MCF 10A (cell line): Measurements from ENCODE around the gene PSME3IP1. TPM values are rescaled to one million over a fixed set of nuclear protein-coding genes. Genes with fewer than 3 reads are reported as not detected.
"Not testable (repeated sequence)": the region's sequence is repeated elsewhere in the genome, so short reads cannot be mapped to it uniquely, and the experiment has no call there.

ENCODE experiments used
- BruUV-seq: library from RNA; stranded (reverse); fragments of 400-500 nt; replicated peaks from 2 replicates; lab custom pipeline; 2021; lab: Mats Ljungman, UMichigan
- CTCF ChIA-PET: fragments of 300-600 bp; sonication (Branson Sonifier 250); formaldehyde crosslinking; extraction: SDS; loops from one replicate; lab custom pipeline; 2021; ENCODE audit warnings: antibody characterized with exemption, inconsistent platforms; lab: Yijun Ruan, JAX
- POLR2A ChIA-PET: fragments of 300-600, 350-650 bp; sonication (Branson Sonifier 250); formaldehyde crosslinking; extraction: SDS; loops from one replicate; lab custom pipeline; 2020; ENCODE audit warnings: antibody characterized with exemption, inconsistent platforms; lab: Yijun Ruan, JAX
- DNase-seq: peaks from one replicate; pipeline ENCODE4 v3.0.0-alpha.2; 2018; ENCODE audit not compliant: unreplicated experiment
- H3K27ac Mint-ChIP-seq: one replicate; pipeline ENCODE4 v1.8.0; 2022; ENCODE audit warnings: mild to moderate bottlenecking, low read depth, mixed read lengths; ENCODE audit not compliant: unreplicated experiment
- H3K27me3 Mint-ChIP-seq: one replicate; pipeline ENCODE4 v1.8.0; 2022; ENCODE audit warnings: mixed read lengths; ENCODE audit not compliant: insufficient read depth, unreplicated experiment
- H3K36me3 Mint-ChIP-seq: one replicate; pipeline ENCODE4 v1.8.0; 2022; ENCODE audit warnings: mild to moderate bottlenecking, moderate library complexity, mixed read lengths; ENCODE audit not compliant: insufficient read depth, unreplicated experiment
- H3K4me1 Mint-ChIP-seq: one replicate; pipeline ENCODE4 v1.8.0; 2022; ENCODE audit warnings: mixed read lengths; ENCODE audit not compliant: insufficient read depth, unreplicated experiment
- H3K4me3 Mint-ChIP-seq: one replicate; pipeline ENCODE4 v1.8.0; 2022; ENCODE audit warnings: mild to moderate bottlenecking, moderate library complexity, mixed read lengths; ENCODE audit not compliant: unreplicated experiment
- H3K9me3 Mint-ChIP-seq: one replicate; pipeline ENCODE4 v1.8.0; 2022; ENCODE audit warnings: mixed read lengths; ENCODE audit not compliant: unreplicated experiment
- intact Hi-C: fragments of 100-400 bp; cut with micrococcal nuclease; formaldehyde crosslinking; loops from 2 replicates; pipeline ENCODE4 v1.14.1; 2022
- total RNA-seq: library from RNA; stranded (reverse); gene quantifications from 2 replicates; pipeline ENCODE4 v1.2.3, GENCODE V29; 2022
- TF ChIP-seq, protein P1 (sequence below): fragments of 200-600 bp; IDR thresholded peaks from one replicate; pipeline ENCODE4 v1.8.0; 2022; ENCODE audit warnings: antibody characterized with exemption, mild to moderate bottlenecking; ENCODE audit not compliant: unreplicated experiment

PSME3IP1 gene
- total RNA-seq, 1 experiment from 2014 or later, result 107 TPM

DNA sequence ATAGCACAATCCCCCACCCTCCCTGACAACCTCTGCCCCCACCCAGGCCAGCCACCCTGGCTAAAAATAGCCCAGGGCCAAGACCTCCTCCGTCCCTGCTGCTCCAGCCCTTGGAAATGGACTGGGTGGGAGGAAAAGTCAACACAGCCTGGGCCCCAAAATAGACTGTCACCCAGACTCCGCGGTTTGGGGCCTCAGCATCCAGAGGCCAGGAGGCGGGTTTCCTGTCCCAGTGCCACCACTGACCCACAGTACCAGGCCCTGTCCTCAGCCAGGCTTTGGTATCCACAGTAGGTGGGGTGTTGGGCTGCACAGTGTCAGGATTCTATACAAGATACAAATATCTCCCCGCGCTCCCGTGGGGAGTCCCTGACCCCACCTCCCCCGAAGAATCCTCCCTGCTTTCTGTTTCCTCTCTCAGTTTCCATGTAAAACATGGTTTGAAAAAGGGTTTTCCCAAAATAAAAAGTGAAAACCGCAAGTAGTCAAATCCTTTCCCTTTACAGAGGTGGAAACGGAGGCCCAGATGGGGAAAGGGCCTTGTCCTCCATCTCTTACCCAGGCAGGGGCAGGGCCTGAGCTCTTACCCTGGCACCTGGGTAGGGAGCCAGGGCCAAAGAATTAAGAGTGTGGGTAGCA, 73.3 kb downstream of the PSME3IP1 start:
- peaks cover 5% of the 10 kb centered on the region for H3K36me3 Mint-ChIP-seq
- POLR2A ChIA-PET, result no interaction called here
- H3K4me3 Mint-ChIP-seq, result no peak overlapping the region
- no peaks in the 10 kb centered on the region for H3K27me3 Mint-ChIP-seq
- no TSS peak for BruUV-seq
- DNase-seq, result no peak
- no peaks in the 10 kb centered on the region for H3K4me1 Mint-ChIP-seq
- intact Hi-C loops, result no loop called here
- no peak overlapping the region for H3K27ac Mint-ChIP-seq
- CTCF ChIA-PET, result no interaction called here
- TF ChIP-seq, protein P1, sequence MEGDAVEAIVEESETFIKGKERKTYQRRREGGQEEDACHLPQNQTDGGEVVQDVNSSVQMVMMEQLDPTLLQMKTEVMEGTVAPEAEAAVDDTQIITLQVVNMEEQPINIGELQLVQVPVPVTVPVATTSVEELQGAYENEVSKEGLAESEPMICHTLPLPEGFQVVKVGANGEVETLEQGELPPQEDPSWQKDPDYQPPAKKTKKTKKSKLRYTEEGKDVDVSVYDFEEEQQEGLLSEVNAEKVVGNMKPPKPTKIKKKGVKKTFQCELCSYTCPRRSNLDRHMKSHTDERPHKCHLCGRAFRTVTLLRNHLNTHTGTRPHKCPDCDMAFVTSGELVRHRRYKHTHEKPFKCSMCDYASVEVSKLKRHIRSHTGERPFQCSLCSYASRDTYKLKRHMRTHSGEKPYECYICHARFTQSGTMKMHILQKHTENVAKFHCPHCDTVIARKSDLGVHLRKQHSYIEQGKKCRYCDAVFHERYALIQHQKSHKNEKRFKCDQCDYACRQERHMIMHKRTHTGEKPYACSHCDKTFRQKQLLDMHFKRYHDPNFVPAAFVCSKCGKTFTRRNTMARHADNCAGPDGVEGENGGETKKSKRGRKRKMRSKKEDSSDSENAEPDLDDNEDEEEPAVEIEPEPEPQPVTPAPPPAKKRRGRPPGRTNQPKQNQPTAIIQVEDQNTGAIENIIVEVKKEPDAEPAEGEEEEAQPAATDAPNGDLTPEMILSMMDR, result no peak
- H3K9me3 Mint-ChIP-seq, result no peaks in the 10 kb centered on the region

- H3K4me1 Mint-ChIP-seq, result peaks cover 3% of the 10 kb centered on the region
- H3K36me3 Mint-ChIP-seq, result peaks cover 5% of the 10 kb centered on the region
- ChIA-PET POLR2A (no interaction called here), CTCF (no interaction called here)
- H3K27me3 Mint-ChIP-seq, result no peaks in the 10 kb centered on the region
- no peak for DNase-seq
- no peak overlapping the region for H3K27ac Mint-ChIP-seq
- TF ChIP-seq, protein P1, result no peak
- BruUV-seq, result no TSS peak
- H3K9me3 Mint-ChIP-seq, result no peaks in the 10 kb centered on the region
- H3K4me3 Mint-ChIP-seq, result no peak overlapping the region
- intact Hi-C loops, result no loop called here
Observed at GRCh38 chr16:57111420-57111819, 74.4 kb downstream of the PSME3IP1 start.

- intact Hi-C loops, result no loop called here
- CTCF ChIA-PET, result interaction anchor here (0.6 kb wide), 2 partner anchors 25 to 77 kb away, joined by 3 read pairs; no protein-coding TSS in a partner anchor
- Mint-ChIP-seq H3K4me3 (no peak overlapping the region), H3K27ac (no peak overlapping the region), H3K27me3 (no peaks in the 10 kb centered on the region), H3K9me3 (no peaks in the 10 kb centered on the region), H3K36me3 (peaks cover 5% of the 10 kb centered on the region), H3K4me1 (peaks cover 7% of the 10 kb centered on the region)
- DNase-seq, result no peak
- no TSS peak for BruUV-seq
- POLR2A ChIA-PET, result no interaction called here
- TF ChIP-seq, protein P1, result no peak
Observed at GRCh38 chr16:57110937-57111336, 74.9 kb downstream of the PSME3IP1 start.

DNA sequence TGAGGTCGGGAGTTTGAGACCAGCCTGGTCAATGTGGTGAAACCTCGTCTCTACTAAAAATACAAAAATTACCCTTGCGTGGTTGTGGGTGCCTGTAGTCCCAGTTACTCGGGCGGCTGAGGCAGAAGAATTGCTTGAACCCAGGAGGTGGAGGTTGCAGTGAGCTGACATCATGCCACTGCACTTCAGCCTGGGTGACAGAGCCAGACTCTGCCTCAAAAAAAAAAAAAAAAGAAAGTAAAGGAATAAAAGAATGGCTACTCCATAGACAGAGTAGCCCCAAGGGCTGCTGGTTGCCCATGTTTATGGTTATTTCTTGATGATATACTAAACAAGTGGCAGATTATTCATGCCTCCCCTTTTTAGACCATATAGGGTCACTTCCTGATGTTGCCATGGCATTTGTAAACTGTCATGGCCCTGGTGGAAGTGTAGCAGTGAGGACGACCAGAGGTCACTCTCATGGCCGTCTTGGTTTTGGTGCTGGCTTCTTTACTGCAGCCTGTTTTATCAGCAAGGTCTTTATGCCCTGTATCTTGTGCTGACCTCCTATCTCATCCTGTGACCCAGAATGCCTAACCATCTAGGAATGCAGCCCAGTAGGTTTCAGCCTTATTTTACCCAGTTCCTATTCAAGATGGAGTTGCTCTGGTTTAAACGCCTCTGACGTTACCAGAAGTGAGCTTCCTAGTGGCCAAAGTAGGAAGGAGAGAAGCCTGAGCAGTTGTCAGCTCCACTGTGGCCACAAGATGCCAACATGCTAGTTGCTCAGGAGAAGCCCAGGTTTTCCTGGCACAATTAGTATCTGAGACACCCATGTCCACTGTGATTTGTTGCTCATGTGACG, 76.4 kb downstream of the PSME3IP1 start:
- H3K27me3 Mint-ChIP-seq, intact Hi-C loops, H3K36me3 Mint-ChIP-seq, H3K9me3 Mint-ChIP-seq, H3K27ac Mint-ChIP-seq, POLR2A ChIA-PET, DNase-seq, BruUV-seq, H3K4me3 Mint-ChIP-seq: not testable (repeated sequence)
- CTCF ChIA-PET, result interaction anchor here (0.8 kb wide), 2 partner anchors 17 to 26 kb away, joined by 3 to 6 read pairs; partner anchors contain the start of gene CPNE2
- H3K4me1 Mint-ChIP-seq, result peaks cover 14% of the 10 kb centered on the region
